ENCODE results near the gene C10orf90.

Gene C10orf90

DNA sequence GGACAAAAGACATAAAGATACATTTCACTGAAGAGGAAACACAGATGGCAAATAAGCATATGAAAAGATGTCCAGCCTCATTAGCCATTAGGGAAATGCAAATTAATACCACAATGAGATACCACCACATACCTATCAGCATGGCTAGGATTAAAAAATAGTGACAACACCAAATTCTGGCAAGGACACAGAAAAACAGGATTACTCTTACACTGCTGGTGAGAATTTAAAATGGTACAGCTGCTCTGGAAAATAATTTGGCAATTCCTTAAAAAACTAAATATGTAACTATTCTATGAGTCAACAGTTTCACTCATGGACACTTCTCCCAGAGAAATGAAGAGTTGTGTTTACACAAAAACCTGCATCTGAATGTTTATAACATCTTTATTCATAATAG lies 121.1 kb downstream of the C10orf90 start:
- TF ChIP-seq, protein P1, sequence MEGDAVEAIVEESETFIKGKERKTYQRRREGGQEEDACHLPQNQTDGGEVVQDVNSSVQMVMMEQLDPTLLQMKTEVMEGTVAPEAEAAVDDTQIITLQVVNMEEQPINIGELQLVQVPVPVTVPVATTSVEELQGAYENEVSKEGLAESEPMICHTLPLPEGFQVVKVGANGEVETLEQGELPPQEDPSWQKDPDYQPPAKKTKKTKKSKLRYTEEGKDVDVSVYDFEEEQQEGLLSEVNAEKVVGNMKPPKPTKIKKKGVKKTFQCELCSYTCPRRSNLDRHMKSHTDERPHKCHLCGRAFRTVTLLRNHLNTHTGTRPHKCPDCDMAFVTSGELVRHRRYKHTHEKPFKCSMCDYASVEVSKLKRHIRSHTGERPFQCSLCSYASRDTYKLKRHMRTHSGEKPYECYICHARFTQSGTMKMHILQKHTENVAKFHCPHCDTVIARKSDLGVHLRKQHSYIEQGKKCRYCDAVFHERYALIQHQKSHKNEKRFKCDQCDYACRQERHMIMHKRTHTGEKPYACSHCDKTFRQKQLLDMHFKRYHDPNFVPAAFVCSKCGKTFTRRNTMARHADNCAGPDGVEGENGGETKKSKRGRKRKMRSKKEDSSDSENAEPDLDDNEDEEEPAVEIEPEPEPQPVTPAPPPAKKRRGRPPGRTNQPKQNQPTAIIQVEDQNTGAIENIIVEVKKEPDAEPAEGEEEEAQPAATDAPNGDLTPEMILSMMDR (IDR thresholded peaks at IDR 0.05; ENCODE audit: insufficient read depth, low read depth, low read length, missing control alignments), result no peak
- H3K4me3 ChIP-seq (ENCODE audit: low read depth, low read length), result no peak overlapping the region
- DNase-seq (ENCODE audit: low read depth), result no peak

DNA sequence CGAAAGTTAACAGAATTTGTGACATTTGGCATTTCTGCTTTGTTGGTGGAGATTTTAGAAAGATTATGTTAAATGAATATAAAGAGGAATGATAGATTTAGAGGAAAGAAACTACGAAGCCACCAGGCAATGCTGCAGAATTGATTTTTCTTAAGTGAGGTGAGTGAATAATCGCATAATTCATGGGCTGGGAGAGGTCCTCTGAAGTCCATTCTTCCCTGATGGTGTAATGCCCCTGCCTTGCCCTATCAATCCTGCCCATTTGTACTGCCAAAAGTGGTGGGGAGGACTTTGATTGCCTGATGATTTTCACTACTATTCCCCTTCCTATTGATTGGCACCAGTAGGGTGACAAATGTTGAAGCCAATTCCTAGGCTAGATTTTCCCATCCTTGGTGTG lies 125.9 kb downstream of the C10orf90 start:
- no peak for DNase-seq (ENCODE audit: low read depth)
- TF ChIP-seq, protein P1 (IDR thresholded peaks at IDR 0.05; ENCODE audit: insufficient read depth, low read depth, low read length, missing control alignments), result no peak
- no peak overlapping the region for H3K4me3 ChIP-seq (ENCODE audit: low read depth, low read length)

DNA sequence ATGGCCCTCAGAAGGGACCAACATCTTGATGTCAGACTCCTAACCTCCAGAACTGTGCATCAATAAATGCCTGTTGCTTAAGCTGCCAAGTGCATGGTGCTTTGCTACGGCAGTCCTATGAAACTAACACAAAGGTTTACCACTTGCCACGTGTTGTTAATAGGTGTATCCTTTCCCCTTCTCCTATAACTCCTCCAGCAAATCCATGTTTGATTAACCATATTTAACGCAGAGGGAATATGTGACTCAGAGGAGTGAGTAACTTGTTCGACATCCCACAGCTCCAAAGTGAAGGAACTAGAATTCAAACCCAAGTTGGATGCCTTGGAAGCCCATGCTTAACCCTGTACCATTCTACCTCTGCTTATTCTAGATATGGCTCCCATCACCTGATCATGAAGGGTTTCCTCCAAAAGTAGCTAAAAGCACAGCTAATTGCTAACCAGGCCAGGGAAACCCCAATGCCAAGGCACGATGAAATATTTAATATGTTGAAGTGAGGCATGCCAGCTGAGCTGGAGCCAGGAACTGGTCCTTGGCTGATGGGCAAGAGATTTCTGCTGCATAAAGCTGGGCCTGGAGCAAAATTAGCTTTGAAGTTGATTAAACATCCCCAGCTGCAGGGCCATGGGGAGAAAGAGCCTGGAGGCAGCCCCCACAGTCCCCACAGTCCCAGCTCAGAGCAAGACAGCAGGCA lies 131.9 kb downstream of the C10orf90 start:
- TF ChIP-seq, protein P1 (IDR thresholded peaks at IDR 0.05; ENCODE audit: insufficient read depth, low read depth, low read length, missing control alignments), result no peak

DNA sequence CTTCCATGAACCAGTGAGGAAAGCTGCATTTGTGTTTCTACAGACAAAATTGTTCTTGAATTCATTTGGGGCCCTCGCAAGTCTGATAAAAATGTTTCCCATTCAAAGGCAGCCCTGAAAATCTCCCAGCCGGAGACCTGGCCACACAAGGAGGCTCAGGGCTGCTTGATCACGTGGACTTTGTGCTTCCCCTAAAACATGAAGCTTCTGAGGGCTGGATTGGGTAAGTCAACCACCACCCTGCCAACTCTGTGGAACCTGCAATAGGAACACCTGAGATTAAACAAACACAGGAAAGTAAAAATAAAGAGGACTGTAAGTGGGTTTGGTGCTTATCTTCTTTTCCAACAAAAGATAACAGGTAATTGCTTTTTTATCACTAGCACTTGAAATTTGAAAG lies 133.8 kb downstream of the C10orf90 start:
- no peak overlapping the region for H3K4me3 ChIP-seq (ENCODE audit: low read depth, low read length)
- DNase-seq (ENCODE audit: low read depth), result no peak
- TF ChIP-seq, protein P1 (IDR thresholded peaks at IDR 0.05; ENCODE audit: insufficient read depth, low read depth, low read length, missing control alignments), result no peak

More for the DNA sequence above, 131.9 kb downstream of the C10orf90 start:
- no peak for DNase-seq (ENCODE audit: low read depth)
- H3K4me3 ChIP-seq (ENCODE audit: low read depth, low read length), result no peak overlapping the region

DNA sequence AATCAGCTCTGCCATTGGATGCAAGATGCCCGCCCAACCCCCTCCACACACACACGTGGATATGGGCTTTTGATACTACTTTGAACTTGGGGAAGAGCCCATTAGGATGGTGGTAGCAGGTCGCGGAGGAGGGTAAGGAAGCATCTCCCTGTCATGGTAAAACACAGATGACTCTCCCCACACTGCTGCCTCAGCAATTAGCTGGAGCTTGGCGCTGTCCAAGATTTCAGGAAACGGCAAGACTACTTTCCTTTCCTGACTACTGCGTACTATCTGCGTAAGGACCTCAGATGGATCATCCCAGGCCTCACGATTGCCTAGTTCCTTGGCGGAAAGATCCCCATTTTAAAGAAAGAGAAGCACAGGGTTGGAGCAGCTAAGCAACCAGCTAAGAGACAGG lies 134.3 kb downstream of the C10orf90 start:
- TF ChIP-seq, protein P1 (IDR thresholded peaks at IDR 0.05; ENCODE audit: insufficient read depth, low read depth, low read length, missing control alignments), result no peak
- no peak overlapping the region for H3K4me3 ChIP-seq (ENCODE audit: low read depth, low read length)
- DNase-seq (ENCODE audit: low read depth), result no peak

DNA sequence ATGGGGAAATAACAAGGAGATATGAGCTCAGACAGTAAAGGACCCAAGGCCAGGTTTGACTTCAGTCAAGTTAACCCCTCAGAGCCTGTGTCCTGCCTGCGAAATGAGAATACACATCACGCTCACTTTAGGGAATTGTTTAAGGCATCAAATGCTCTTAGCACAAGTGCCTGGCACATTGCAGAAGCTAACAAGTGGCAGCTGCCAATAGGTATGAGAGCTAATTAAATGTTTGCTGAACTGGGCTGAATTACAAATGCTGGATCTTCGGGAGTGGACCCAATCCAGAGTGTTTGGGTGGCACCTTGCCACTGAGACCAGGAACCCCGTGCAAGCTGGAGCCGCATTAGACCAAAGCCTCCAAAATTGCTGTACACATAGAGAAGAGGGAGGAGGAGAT lies 136.8 kb downstream of the C10orf90 start:
- H3K4me3 ChIP-seq (ENCODE audit: low read depth, low read length), result no peak overlapping the region
- DNase-seq (ENCODE audit: low read depth), result no peak
- TF ChIP-seq, protein P1 (IDR thresholded peaks at IDR 0.05; ENCODE audit: insufficient read depth, low read depth, low read length, missing control alignments), result no peak

DNA sequence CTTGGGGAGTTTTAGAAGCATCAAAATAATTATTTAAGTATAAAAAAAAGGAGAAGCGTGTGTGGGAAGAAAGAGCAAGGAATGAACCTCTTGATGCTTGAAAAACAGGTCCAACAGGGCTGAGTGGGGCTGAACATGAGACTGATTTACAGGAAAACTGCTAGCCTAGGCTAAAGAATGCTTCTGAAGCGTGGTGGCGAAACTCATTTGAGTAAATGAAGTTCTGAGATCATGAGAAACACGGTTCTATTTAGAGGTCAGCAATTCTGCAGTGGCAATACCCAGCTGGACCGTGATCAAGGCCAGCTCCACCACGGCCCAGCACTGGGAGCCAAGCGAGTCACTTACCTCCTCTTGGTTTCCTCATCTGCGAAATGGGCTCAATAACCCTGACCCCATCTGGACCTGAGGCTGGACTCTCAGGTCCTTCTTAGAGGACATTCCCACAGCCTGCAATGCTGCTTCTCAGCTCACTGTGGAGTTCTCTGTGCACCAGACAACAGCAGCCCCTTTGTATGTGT lies 142.1 kb downstream of the C10orf90 start:
- H3K4me3 ChIP-seq (ENCODE audit: low read depth, low read length), result no peak overlapping the region
- TF ChIP-seq, protein P1 (IDR thresholded peaks at IDR 0.05; ENCODE audit: insufficient read depth, low read depth, low read length, missing control alignments), result no peak
- no peak for DNase-seq (ENCODE audit: low read depth)

Measured in GM12865 (cell line).